GM19467 (cell line): ENCODE results near the gene USP43.
"Not testable (repeated sequence)": the region's sequence is repeated elsewhere in the genome, so short reads cannot be mapped to it uniquely, and the experiment has no call there.

Source experiments
- ATAC-seq: cut with Tn5 transposase; IDR thresholded peaks from one replicate; pipeline ENCODE4 v1.9.1; 2021; ENCODE audit warnings: mild to moderate bottlenecking, moderate library complexity; ENCODE audit not compliant: unreplicated experiment

Gene USP43, protein sequence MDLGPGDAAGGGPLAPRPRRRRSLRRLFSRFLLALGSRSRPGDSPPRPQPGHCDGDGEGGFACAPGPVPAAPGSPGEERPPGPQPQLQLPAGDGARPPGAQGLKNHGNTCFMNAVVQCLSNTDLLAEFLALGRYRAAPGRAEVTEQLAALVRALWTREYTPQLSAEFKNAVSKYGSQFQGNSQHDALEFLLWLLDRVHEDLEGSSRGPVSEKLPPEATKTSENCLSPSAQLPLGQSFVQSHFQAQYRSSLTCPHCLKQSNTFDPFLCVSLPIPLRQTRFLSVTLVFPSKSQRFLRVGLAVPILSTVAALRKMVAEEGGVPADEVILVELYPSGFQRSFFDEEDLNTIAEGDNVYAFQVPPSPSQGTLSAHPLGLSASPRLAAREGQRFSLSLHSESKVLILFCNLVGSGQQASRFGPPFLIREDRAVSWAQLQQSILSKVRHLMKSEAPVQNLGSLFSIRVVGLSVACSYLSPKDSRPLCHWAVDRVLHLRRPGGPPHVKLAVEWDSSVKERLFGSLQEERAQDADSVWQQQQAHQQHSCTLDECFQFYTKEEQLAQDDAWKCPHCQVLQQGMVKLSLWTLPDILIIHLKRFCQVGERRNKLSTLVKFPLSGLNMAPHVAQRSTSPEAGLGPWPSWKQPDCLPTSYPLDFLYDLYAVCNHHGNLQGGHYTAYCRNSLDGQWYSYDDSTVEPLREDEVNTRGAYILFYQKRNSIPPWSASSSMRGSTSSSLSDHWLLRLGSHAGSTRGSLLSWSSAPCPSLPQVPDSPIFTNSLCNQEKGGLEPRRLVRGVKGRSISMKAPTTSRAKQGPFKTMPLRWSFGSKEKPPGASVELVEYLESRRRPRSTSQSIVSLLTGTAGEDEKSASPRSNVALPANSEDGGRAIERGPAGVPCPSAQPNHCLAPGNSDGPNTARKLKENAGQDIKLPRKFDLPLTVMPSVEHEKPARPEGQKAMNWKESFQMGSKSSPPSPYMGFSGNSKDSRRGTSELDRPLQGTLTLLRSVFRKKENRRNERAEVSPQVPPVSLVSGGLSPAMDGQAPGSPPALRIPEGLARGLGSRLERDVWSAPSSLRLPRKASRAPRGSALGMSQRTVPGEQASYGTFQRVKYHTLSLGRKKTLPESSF

DNA sequence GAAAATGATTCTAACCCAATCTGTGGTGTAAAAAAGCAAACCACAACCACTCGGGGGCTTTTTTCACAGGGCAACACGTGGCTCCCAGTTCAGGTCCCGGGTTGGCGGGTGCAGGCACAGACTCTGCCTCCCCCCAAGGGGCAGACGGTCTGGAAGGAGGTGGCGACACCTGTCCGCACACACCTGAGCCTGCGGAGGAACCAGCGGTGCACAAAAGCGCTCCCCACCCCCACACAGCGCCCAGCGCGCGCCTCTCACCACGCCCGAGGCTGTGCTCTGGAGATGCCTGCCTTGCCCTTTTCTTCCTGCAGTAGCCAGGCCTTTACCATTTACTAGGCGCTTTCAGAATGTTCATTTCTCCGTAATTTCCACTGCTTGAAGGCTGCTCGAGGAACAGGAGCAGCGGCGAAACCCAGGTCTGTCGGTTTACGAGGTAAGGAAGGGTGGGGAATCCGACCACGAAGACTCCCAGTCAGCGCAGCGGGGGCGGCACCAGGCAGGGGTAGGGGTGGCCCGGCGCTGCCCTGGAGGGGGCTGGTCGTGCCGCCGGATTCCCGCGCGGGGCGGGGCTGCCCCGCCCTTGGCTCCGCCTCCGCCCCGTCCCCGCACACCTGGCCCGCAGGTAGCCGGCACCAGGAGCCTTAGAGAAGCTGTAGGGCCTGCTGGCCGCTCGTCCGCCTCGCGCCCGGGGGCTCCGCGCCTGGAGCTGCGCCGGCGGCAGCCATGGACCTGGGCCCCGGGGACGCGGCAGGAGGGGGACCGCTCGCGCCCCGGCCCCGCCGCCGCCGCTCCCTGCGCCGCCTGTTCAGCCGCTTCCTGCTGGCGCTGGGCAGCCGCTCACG is at the start of gene USP43:
Gene USP43 (plus strand): TSS at position 608 of the 842 bp plus-strand sequence. CDS start 116 bp downstream, at position 724.
- no peak for ATAC-seq

DNA sequence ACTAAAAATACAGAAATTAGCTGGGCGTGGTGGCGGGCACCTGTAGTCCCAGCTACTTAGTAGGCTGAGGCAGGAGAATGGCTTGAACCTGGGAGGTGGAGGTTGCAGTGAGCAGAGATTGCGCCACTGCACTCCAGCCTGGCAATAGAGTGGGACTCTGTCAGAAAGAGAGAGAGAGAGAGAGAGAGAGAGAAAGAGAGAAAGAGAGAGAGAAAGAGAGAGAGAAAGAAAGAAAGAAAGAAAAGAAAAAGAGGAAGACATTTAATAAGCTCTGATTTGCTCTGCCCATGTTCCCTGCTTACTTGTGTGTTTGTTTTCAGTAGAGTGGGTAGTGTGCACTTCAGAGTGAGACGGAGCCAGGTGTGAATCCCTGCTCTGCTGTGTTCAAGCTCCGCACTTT is 47.7 kb upstream of the USP43 start:
- ATAC-seq = not testable (repeated sequence)

DNA sequence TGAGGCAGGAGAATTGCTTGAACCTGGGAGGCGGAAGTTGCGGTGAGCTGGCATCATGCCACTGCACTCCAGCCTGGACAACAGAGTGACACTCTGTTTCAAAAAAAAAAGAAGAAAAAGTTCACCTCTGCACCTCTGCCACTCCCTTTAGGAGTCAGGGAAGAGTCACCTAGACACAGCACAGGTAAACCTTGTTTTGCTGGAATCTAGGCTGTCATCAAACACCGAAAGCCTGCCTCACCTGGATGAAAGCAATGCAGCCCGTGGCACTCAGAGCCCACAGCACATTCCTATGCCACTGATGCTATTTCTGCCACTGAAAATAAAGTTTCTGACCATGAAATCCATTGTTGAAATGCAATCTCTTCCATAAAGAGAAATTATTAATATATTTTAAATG is 46.7 kb upstream of the USP43 start:
- ATAC-seq = no peak

DNA sequence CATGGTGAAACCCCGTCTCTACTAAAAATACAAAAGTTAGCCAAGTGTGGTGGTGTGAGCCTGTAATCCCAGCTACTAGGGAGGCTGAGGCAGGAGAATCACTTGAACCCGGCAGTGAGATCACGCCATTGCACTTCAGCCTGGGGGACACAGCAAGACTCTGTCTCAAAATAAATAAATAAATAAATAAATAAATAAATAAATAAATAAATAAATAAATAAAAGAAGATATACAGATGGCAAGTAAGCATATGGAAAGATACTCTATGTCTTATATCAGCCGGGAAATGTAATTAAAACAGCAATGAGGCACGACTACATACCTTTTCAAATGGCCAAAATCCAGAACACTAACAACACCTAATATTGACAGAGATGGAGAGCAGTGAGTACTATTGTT is 40.7 kb upstream of the USP43 start:
- ATAC-seq = not testable (repeated sequence)

DNA sequence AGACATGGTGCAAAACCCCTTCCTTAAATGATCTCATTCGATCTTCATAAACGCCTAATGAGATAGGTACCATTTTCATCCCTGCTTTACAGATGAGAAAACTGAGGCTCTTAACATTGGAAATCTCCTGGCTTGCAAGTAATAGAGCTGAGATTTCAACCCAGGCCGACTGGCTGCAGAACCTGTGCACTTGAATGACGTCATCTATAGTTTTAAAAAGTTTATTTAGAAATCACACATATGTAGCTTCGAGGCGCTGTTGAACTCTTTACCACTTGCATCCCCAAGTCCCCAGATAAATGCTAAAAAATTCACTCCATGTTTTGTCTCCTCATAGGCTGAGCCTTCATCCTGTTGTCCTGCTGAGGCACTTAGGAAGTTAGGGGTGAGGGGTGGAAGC is 38.9 kb upstream of the USP43 start:
- no peak for ATAC-seq

DNA sequence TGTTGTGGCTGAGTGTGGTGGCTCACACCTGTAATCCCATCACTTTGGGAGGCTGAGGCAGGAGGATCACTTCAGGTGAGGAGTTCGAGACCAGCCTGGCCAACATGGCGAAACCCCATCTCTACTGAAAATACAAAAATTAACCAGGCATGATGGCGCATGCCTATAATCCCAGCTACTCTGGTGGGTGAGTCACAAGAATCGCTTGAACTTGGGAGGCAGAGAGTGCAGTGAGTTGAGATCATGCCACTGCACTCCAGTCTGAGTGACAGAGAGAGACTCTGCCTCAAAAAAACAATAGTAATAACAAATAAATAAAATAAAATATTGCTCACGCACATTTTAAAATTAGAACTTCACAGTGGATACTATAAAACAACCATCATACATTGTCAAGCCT is 38.3 kb upstream of the USP43 start:
- not testable (repeated sequence) for ATAC-seq

DNA sequence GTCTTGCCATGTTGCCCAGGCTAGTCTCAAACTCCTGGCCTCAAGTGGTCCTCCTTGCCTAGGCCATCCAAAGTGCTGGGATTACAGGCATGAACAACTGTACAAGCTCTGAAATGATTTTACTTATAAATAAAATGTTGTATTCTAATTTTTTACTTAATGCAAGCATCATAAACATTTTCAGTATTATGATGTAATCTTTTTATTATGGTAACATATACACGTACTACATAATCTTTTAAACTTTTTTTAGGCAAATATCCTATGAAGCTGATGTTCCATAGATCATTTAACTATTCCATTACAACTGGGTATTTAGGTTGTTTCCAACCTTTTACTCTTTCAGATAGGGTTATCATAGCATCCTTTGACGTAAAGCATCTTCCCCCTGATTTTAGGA is 33.8 kb upstream of the USP43 start:
- no peak for ATAC-seq

DNA sequence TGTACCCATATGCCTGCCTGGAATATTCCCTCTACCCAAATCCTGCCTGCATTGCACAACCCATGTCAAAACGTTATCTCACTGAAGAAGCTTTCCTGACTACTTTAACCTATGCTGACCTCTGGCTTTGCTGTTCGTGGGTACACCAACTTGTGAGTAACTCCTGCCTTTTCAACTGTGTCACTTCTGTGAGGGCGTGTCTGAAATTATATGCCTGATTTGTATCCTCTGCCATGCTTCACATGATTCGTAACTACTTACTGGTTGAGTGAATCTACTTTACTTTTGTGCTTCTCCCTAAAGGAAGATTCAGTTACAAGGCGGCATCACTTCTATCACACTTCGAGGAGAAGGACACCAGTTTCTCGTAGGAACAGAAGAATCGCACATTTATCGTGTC is 33.3 kb upstream of the USP43 start:
- ATAC-seq = no peak

DNA sequence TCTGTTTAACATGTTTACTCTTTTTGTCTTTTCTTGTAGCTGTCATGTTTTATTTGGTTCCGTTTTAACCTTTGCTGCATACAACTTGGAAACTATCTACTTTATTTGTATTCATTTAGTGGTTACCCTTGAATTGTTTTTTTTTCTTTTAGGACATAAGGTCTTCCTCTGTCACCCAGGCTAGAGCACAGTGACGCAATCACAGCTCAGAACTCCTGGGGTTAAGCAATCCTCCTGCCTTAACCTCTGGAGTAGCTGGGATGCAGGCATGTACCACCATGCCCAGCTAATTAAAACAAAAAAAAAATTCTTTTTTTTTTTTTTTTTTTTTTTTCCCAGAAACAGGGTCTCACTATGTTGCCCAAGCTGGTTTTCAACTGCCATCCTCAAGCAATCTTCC is 29.8 kb upstream of the USP43 start:
- no peak for ATAC-seq

DNA sequence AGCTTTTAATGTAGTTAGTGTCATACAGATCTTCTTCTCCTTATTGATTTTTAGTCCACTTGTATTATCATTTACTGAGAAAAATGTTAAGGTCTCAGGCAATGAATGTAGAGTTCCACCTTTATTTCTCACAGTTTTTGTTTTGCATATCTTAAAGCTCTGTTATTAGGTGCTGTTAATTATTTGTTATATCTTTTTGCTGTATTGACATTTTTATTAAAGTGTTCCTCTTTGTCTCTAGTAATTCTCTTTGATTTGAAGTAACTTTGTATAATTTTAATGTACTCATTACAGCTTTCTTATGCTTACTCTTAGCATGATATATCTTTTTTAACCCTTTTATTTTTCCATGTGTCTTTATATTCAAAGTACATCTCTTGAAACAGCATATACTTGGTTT is 22.4 kb upstream of the USP43 start:
- no peak for ATAC-seq

DNA sequence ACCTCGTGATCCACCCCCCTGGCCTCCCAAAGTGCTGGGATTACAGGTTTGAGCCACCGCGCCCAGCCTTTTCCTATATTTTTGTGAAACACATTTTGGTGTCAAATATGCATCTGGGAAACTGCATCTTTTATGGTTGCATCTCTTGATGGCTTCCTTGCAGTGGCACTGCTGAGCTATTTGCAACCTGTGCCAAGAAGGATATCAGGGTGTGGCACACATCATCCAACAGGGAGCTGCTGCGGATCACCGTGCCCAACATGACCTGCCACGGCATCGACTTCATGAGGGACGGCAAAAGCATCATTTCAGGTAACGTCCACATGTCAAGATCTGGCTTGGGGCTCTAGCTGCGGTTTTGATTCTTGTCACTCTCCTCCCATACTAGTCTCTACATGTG is 16.8 kb upstream of the USP43 start:
- ATAC-seq = no peak

DNA sequence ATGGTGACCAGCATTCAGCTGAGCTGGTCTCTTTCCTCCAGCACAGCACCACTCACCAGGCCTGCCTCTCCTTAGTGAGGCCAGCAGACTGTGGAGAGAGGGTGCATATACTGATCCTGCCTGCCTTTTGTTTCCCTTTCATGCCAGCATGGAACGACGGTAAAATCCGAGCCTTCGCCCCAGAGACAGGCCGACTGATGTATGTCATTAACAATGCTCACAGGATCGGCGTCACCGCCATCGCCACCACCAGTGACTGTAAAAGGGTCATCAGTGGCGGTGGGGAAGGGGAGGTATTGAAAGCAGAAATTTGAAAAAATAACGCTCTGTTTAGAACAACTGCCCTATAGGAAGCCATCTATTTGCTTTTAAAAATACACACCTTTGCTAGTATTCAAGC is 12.6 kb upstream of the USP43 start:
- no peak for ATAC-seq

DNA sequence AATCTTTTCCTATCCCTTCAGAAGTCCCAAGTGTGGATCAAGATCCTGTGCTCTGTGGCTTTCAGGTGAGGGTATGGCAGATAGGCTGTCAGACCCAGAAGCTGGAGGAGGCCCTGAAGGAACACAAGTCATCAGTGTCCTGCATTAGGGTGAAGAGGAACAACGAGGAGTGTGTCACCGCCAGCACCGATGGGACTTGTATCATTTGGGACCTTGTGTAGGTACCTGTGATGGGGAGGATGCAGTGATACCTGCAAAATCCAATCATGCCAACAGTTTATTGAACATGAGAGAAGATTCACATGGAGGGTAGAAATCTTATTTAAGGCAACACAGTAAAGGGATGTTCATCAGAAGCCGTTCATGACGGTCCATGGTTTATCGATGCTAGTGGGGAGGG is 10.0 kb upstream of the USP43 start:
- ATAC-seq = no peak

DNA sequence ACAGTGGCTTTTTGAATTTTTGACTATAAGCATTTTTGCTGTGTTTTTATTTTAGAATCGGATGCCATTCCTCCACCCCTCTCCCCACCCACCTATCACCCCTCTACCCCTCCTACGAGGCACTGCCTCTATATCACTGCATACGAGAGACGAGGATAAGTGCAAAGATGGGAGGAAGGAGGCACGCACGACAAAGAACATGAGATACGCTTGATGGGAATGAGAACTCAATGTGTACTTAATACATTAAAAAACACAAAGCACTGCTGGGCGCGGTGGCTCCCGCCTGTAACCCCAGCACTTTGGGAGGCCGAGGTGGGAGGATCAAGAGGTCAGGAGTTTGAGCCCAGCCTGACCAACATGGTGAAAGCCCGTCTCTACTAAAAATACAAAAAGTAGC is 8.8 kb upstream of the USP43 start:
- ATAC-seq = no peak

DNA sequence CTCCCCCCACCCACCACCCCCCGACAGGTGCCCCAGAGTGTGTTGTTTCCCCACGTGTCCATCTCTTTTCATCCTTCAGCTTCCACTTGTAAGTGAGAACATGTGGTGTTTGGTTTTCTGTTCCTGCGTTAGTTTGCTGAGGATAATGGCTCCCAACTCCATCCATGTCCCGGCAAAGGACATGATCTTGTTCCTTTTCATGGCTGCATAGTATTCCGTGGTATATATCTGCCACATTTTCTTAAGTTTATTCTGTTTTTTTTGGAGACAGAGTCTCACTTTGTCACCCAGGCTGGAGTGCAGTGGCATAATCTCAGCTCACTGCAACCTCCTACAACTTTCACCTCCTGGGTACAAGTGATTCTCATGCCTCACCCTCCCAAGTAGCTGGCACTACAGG is 4.9 kb upstream of the USP43 start:
- not testable (repeated sequence) for ATAC-seq

DNA sequence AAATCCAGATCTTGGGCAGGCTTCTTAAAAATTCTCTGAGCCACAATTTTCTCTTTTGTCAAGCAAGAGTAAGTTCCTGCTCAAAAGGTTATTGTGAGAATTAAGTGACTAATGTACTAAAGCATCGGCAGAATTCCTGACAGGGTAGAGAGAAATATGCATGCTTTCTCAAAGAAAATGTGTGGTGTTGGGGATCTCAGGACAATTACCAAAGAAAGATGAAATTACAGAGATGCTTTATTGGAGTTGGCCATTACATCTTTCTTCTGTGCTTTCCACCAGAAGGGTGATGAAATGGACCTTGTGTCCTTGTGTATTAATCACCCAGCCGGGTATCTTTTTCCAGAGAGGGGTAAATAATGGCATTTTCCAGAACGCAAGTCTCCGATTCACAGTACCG is 1.7 kb upstream of the USP43 start:
- ATAC-seq = no peak

DNA sequence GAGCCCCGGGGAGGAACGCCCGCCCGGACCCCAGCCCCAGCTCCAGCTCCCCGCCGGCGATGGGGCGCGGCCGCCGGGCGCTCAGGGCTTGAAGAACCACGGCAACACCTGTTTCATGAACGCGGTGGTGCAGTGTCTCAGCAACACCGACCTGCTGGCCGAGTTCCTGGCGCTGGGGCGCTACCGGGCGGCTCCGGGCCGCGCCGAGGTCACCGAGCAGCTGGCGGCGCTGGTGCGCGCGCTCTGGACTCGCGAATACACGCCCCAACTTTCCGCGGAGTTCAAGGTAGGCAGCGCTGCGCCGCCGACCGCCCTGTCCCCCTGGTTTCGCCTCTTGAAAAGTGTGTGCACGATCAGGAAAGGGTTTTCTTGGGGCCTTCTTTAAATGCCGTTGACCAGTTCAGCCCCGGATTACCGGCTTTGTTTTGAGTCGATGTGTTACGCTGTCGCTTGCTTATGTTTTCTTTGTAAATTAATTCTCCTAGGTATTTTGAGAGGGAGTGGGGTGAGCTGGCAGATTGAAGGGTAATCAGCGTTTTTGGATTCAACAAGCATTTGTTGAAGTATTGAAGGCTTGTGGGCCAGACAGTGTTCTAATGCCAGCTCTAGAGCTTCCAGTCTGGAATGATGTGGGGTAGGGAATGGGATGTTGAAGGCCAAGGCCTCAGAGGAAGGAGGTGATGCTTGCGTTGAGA is 681 bp downstream of the USP43 start:
- ATAC-seq = no peak

DNA sequence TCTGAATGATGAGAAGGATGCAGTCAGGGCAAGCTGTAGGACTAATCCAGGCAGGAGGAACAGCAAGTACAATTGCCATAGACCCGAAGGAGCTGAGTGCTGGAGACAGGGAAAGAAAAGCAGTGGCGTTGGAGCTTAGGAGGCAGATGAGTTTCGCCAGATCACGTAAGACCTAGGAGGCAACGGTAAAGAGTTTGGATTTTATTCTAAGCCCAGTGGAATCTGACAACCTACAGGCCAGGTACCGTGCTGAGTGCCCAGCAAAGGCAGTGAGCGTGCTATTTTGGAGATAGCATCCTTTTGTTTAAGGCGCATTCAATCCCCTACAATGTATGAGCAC is 1.2 kb downstream of the USP43 start:
- no peak for ATAC-seq

DNA sequence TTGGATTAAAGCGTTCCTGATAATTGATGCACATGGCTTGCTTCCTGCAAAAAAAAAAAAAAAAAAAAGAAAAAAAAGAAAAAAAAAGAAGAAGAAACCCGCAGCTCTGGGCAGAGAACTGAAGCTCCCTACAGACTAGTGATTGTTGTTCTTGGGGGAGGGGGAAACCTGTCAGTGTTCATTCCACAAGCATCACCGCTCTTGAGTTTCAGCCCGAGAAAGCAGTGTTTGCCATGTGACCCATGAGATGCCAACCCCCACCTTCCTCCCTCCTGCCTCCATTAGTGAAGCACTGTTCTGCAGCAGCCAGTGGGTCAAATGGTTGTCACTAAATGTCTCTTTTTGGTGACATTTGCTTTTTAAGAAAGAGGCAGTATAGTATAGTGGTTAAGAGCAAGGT is 1.7 kb downstream of the USP43 start:
- ATAC-seq = no peak

DNA sequence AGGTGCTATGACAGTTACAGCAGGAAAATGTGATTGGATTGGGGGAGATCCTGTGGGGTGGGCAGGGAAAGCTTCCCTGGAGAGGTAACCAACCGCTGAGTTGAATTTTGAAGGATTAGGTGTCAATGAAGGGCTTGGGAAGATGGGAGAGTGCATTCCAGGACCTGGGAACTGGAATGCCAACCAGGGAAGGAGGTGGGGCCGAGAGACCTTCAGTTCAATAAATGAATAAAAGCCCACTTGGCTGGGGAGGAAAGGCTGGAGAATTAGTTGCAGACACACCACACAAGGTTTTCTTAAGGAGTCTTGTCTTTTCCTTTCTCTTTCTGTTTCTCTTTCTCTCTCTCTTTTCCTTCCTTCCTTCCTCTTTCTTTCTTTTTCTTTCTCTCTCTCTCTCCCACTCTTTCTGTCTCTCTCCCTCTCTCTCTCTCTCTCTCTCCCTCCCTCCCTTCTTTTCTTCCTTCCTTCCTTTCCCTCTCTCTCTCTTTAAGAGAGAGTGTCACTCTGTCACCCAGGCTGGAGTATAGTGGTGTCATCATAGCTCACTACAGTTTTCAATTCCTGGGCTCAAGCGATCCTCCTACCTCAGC is 3.3 kb downstream of the USP43 start:
- no peak for ATAC-seq
